H1 (cell line): ENCODE results near the gene CYP27B1. TPM values are rescaled to one million over a fixed set of nuclear protein-coding genes. Genes with fewer than 3 reads are reported as not detected.
A peak's percentile ranks its signal among the peaks of the same experiment; 100 is the strongest.

Source experiments
- ASH2L ChIP-seq: fragments of 200-600, 300-600 bp; sonication (generic); IDR thresholded peaks from one replicate; pipeline ENCODE4 v1.7.1; 2017; ENCODE audit warnings: low read length
- CBX8 ChIP-seq: fragments of 300-800, 300-1000 bp; sonication (generic); IDR thresholded peaks from 2 replicates; pipeline ENCODE4 v1.7.1; 2016; ENCODE audit warnings: low read depth, low read length, borderline replicate concordance
- GTF2F1 ChIP-seq: IDR thresholded peaks from 2 replicates; pipeline ENCODE4 v1.6.1; 2012; ENCODE audit warnings: low read depth, low read length, improper control_type of control experiment, borderline replicate concordance
- RBBP5 ChIP-seq: IDR thresholded peaks from 2 replicates; pipeline ENCODE4 v1.7.1; 2012; ENCODE audit warnings: low read depth, mild to moderate bottlenecking, inconsistent platforms, low read length, moderate library complexity, borderline replicate concordance
- SIRT6 ChIP-seq: IDR thresholded peaks from one replicate; pipeline ENCODE4 v1.7.1; 2012; ENCODE audit warnings: low read length, inconsistent platforms
- SP2 ChIP-seq: IDR thresholded peaks from 2 replicates; pipeline ENCODE4 v1.6.1; 2012; ENCODE audit warnings: mild to moderate bottlenecking, low read length, inconsistent platforms
- polyA plus RNA-seq, 7 experiments: library from polyadenylated mRNA; depleted of rRNA in 3 of 7; stranded (reverse) in 5 of 7; unstranded in 2 of 7; fragments of >200 nt in 5 of 7; fragments of 200-250 nt in 2 of 7; gene quantifications; 1 replicate in 5 of 7; 2 replicates in 1 of 7; 4 replicates in 1 of 7; pipeline versions ENCODE4 v1.2.1 to v1.2.3, GENCODE V29; 2011 to 2013; ENCODE audit warnings: missing spikeins in 2 of 7, mixed read lengths in 2 of 7
- total RNA-seq: library from RNA; stranded (reverse); fragmentation: NEBNext Ultra II Directional; extraction: Animal tissue kit (Norgen Biotek cat#: 25700); gene quantifications from 2 replicates; pipeline ENCODE4 v1.2.1, GENCODE V29; 2021
- TF ChIP-seq, protein P1 (sequence below): fragments of 300-600 bp; sonication (generic); IDR thresholded peaks from 2 replicates; pipeline ENCODE4 v1.7.1; 2012; ENCODE audit warnings: low read length, moderate library complexity, mild to moderate bottlenecking, inconsistent platforms; ENCODE audit not compliant: insufficient replicate concordance
- TF ChIP-seq, protein P2 (sequence below), 3 experiments: IDR thresholded peaks; 1 replicate in 2 of 3; 2 replicates in 1 of 3; pipeline versions ENCODE4 v1.5.1 to v1.6.1; 2011; ENCODE audit warnings: low read length in 3 of 3, mild to moderate bottlenecking in 3 of 3, inconsistent platforms in 2 of 3, low read depth in 1 of 3, moderate library complexity in 1 of 3; ENCODE audit not compliant: insufficient read depth in 1 of 3; ENCODE audit errors: control extremely low read depth in 1 of 3

Gene CYP27B1
- total and polyA plus RNA-seq, 2 of the 8 experiments (the other 6 are each of a cell fraction or from before 2014, with no cell fraction given) = 2.9 to 3.3 TPM

DNA sequence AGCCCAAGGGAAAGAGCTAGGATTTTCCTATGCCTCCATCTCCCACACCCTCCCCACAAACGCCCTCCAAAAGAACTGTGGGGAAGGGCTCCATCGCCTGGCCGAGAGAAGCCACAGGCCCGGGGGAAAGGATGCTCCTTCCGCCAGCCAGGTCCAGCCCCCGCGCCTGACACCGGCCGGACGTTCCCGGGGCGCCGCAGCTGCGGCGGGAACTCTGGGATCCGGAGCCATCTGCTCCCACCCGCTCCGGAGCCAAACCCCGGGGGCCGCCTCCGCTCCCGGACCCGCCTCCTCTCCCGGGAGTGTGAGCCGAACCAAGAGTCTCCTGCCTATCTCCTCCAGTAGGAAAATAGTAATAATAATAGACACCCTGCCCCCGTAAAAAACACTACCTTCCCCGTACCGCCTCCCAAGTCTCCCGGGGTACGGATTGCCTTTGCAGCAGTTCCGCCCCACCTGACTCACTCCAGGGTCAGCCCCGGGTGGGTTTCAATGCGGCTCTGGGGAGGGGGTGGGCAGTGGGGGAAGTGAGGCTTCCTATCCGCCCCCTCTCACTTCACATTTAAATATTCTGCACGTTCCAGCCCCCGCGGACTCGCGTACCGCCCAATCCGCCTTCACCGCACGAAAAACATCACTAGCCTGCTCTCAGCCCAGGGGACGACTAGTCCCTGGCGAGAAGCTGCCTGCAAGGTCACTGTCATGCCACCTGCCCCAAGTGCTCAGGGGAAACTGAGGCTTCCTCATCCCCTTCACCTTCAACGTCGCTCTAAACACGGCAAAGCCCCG lies 30.7 kb downstream of the CYP27B1 start (continued):
- TF ChIP-seq, protein P1, sequence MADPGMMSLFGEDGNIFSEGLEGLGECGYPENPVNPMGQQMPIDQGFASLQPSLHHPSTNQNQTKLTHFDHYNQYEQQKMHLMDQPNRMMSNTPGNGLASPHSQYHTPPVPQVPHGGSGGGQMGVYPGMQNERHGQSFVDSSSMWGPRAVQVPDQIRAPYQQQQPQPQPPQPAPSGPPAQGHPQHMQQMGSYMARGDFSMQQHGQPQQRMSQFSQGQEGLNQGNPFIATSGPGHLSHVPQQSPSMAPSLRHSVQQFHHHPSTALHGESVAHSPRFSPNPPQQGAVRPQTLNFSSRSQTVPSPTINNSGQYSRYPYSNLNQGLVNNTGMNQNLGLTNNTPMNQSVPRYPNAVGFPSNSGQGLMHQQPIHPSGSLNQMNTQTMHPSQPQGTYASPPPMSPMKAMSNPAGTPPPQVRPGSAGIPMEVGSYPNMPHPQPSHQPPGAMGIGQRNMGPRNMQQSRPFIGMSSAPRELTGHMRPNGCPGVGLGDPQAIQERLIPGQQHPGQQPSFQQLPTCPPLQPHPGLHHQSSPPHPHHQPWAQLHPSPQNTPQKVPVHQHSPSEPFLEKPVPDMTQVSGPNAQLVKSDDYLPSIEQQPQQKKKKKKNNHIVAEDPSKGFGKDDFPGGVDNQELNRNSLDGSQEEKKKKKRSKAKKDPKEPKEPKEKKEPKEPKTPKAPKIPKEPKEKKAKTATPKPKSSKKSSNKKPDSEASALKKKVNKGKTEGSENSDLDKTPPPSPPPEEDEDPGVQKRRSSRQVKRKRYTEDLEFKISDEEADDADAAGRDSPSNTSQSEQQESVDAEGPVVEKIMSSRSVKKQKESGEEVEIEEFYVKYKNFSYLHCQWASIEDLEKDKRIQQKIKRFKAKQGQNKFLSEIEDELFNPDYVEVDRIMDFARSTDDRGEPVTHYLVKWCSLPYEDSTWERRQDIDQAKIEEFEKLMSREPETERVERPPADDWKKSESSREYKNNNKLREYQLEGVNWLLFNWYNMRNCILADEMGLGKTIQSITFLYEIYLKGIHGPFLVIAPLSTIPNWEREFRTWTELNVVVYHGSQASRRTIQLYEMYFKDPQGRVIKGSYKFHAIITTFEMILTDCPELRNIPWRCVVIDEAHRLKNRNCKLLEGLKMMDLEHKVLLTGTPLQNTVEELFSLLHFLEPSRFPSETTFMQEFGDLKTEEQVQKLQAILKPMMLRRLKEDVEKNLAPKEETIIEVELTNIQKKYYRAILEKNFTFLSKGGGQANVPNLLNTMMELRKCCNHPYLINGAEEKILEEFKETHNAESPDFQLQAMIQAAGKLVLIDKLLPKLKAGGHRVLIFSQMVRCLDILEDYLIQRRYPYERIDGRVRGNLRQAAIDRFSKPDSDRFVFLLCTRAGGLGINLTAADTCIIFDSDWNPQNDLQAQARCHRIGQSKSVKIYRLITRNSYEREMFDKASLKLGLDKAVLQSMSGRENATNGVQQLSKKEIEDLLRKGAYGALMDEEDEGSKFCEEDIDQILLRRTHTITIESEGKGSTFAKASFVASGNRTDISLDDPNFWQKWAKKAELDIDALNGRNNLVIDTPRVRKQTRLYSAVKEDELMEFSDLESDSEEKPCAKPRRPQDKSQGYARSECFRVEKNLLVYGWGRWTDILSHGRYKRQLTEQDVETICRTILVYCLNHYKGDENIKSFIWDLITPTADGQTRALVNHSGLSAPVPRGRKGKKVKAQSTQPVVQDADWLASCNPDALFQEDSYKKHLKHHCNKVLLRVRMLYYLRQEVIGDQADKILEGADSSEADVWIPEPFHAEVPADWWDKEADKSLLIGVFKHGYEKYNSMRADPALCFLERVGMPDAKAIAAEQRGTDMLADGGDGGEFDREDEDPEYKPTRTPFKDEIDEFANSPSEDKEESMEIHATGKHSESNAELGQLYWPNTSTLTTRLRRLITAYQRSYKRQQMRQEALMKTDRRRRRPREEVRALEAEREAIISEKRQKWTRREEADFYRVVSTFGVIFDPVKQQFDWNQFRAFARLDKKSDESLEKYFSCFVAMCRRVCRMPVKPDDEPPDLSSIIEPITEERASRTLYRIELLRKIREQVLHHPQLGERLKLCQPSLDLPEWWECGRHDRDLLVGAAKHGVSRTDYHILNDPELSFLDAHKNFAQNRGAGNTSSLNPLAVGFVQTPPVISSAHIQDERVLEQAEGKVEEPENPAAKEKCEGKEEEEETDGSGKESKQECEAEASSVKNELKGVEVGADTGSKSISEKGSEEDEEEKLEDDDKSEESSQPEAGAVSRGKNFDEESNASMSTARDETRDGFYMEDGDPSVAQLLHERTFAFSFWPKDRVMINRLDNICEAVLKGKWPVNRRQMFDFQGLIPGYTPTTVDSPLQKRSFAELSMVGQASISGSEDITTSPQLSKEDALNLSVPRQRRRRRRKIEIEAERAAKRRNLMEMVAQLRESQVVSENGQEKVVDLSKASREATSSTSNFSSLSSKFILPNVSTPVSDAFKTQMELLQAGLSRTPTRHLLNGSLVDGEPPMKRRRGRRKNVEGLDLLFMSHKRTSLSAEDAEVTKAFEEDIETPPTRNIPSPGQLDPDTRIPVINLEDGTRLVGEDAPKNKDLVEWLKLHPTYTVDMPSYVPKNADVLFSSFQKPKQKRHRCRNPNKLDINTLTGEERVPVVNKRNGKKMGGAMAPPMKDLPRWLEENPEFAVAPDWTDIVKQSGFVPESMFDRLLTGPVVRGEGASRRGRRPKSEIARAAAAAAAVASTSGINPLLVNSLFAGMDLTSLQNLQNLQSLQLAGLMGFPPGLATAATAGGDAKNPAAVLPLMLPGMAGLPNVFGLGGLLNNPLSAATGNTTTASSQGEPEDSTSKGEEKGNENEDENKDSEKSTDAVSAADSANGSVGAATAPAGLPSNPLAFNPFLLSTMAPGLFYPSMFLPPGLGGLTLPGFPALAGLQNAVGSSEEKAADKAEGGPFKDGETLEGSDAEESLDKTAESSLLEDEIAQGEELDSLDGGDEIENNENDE = no peak
- TF ChIP-seq GTF2F1 (no peak), ASH2L (no peak), RBBP5 (peak; percentile 32; the same call in 1 of the 2 replicates), SIRT6 (no peak), SP2 (no peak), CBX8 (no peak)
- TF ChIP-seq, protein P2, sequence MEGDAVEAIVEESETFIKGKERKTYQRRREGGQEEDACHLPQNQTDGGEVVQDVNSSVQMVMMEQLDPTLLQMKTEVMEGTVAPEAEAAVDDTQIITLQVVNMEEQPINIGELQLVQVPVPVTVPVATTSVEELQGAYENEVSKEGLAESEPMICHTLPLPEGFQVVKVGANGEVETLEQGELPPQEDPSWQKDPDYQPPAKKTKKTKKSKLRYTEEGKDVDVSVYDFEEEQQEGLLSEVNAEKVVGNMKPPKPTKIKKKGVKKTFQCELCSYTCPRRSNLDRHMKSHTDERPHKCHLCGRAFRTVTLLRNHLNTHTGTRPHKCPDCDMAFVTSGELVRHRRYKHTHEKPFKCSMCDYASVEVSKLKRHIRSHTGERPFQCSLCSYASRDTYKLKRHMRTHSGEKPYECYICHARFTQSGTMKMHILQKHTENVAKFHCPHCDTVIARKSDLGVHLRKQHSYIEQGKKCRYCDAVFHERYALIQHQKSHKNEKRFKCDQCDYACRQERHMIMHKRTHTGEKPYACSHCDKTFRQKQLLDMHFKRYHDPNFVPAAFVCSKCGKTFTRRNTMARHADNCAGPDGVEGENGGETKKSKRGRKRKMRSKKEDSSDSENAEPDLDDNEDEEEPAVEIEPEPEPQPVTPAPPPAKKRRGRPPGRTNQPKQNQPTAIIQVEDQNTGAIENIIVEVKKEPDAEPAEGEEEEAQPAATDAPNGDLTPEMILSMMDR (IDR thresholded peaks at IDR 0.05; ENCODE audit: control extremely low read depth in 1 of 3, insufficient read depth in 1 of 3, low read depth in 1 of 3, low read length in 3 of 3) = peak; percentile 60 to 66 (median 64)
